Fibroblast of peridontal ligament (primary cell): ENCODE results near the gene DPP6.

ENCODE experiments used
- DNase-seq: peaks from one replicate; pipeline ENCODE4 v3.0.0-alpha.2; 2010; ENCODE audit errors: extremely low read depth

The DPP6 gene

DNA sequence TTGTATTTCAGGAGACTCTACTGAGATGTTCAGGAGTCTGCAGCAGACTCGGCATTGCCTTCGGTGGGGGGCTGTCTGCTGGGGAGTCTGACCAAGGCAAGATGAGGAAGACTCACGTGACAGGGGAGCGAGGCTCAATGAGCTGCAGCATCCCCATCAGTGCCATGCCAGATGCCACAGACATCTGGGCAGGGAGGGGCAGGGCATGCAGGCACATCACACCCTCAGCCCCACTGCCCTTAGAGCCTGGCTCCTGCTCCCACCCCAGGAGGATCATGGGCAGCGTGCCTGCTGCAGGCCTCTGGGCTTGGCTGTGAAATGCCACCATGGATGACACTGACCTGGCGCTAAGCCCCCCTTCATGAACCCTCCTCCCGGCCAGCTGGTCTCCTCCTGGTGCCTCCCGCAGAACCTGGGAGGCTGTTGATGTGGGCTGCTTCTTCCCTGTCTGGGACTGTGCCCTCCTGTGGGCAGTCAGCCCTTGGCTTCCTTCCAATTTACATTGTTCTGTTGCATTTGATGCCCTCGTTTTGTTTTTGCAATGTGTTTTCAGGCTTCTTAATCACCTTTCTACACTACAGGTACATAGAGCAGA, 715.7 kb downstream of the DPP6 start:
- DNase-seq: no peak

GRCh38 chr7:154769001-154769400, 716.8 kb downstream of the DPP6 start:
- no peak for DNase-seq

DNA sequence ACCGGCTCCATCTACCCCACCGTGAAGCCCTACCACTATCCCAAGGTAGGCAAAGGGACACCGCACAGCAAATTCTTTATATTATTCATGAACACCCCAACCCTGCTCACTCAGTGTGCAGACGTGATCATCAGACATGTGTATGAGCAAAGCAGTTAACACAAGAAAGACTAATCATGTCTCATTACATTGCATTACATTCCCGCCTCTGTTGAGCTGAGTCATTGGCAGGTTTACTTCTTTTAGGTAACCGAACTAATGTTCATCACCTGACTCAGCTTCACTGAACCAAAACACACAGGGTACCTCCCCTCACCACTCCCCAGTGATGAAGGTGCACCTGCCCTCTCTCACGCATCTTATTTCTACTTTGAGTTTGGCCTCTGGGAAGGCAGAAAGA, 717.3 kb downstream of the DPP6 start:
- no peak for DNase-seq

DNA sequence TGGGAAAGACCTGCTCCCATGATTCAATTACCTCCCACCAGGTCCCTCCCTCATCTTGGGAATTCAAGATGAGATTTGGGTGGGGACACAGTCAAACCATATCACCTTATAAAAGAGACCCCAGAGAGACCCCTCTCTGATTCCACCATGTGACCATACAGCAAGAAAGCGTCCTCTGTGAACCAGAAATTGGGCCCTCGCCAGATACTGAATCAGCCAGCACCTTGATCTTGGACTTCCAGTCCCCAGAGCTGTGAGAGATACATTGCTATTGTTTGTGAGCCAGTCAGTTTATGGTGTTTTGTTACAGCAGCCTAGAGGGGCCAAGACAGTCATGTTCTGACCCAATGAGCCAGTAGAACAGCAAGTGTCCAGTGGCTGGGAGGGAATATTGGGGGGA, 718.2 kb downstream of the DPP6 start:
- no peak for DNase-seq

GRCh38 chr7:154770962-154771361, 718.8 kb downstream of the DPP6 start:
- DNase-seq: no peak

DNA sequence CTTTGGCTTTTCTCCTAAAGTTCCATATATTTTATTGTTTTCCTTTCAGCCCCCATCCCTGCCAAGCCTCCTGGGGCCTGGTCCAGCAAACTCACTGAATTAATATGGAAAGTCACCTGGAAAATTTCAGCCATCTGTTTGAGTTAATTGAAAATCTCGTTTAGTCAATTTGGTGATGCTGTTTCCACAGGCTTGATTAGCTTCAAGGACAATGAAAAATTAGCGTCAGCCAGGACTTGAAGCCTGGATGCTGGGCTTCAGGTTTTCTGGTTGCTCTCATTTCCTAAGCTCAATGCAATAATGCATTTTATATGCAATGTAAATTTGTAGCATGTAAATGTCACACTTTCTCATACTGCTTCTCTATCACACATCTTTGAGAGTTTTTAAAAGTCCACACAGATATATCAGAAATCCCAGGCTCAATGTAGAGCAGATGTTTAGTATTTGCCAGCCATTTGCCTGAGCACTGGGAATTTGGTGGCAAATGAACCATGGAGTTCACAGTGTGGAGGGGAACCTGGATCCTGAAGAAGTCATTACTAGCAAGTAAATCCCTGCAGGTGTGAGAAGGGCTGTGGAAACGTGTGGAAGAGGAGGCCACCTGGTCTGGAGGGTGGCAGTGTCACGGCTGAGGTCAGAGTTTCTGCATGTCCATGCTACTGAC, 722.2 kb downstream of the DPP6 start:
- no peak for DNase-seq

DNA sequence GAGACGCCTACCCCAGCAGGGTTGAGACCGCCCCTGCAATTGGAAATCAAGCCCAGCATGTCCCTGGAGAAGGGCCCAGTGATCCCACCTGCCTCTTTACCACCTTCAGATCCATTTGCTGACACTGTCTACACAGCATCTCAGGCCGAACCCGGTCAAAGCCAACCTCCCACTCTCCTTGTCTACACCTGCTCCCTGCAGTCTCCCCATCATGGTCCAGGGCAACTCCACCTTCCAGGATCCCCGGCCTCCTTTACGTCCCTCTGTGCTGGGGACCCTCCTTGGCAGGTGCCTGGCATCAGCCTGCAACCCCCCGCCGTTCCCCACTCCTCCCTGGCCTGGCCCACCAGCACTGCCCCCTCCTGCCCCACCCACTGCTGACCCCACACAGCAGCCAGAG, 723.5 kb downstream of the DPP6 start:
- DNase-seq: no peak

GRCh38 chr7:154776350-154776749, 724.2 kb downstream of the DPP6 start:
- no peak for DNase-seq

DNA sequence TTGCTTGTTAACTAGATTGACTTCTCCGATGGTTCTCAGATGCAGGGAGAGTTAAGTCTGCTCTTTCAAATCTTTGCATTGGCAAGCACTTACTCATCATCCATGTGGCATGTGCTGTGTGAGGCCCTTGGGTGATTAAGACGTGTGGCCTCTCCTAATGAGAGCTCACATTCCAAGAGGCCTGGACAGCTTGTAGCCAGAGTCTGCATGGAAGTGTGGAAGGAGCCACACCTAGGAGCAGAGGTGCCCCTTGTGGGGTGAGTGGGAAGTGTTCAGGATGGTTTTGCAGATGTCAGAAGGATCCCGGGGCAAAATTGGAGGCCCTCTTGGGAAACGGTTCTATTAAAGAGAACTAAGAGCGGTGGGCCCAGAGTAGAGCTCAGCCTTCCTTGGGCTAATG, 724.8 kb downstream of the DPP6 start:
- no peak for DNase-seq

GRCh38 chr7:154777489-154777888, 725.3 kb downstream of the DPP6 start:
- DNase-seq: no peak

GRCh38 chr7:154777908-154778307, 725.7 kb downstream of the DPP6 start:
- DNase-seq: no peak

DNA sequence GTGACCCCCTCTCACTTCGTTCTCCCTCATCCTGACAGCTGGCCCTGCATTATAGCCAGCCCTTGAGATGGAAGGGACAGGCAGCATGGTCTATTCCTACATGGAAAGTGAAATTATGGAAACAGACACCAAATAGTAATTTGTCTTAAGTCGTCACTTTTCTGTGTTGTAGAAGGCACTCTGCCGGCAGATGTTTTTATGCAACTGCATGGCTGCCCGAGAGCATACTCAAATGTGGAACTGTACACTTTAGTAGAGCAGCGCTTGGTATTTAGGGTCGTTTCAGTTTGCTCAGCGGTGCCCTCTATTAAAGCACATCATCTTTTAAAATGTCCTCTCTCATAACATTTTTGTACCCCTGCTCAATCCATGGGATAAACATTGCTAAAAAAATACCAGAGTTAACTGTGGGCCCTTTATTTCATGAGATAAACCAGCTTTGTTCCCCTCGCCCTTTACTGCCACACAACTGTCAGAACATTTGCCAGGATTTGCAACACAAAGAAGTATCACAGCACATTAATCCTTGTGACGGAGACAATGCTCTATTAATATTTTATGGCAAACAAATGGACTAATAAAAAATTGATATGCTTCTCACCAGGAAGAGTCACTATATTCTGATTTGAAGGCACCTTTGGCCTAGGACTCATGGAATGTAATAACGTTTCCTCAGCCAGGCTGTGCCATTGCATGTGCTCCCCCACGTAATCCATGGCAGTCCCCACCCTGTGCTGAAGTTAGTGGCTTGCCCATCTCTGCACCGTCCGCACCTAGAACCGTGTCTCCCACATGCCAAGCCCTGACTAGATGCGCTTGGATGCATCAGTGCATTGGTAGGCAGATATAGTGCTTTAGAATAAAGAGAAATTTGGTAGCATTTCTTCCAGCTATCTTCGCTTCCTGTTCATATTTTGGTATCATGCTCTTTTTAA, 729.4 kb downstream of the DPP6 start:
- no peak for DNase-seq

DNA sequence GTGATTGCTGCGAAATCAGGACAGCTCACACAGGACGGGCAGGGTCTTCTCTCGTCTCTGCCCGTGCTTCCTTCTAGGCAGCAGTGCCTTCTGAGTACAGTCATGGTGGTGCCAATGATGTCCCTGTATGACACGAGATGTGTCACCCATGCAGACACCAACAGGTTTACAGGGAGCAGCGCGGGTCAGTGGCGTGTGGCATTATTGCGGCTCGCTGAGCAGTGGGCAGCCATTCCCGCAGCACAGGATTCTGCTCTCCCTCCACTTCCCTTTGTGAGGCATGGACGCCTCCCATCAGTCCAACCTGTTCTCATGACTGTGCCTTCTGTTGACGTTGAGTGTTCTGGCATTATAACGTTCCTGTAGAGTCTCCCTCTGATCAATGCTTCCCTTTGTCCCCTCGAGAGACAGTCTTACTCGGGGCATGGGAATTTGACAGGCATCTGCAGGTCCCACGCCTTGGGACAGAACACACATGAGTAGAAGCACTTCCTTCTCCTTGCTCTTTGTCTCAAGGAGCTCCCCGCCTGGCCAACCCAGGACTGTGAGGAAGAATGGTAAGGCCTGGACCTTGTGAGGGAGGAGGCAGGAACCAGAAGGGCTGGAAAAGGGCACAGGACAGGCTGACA, 731.2 kb downstream of the DPP6 start:
- DNase-seq: no peak

DNA sequence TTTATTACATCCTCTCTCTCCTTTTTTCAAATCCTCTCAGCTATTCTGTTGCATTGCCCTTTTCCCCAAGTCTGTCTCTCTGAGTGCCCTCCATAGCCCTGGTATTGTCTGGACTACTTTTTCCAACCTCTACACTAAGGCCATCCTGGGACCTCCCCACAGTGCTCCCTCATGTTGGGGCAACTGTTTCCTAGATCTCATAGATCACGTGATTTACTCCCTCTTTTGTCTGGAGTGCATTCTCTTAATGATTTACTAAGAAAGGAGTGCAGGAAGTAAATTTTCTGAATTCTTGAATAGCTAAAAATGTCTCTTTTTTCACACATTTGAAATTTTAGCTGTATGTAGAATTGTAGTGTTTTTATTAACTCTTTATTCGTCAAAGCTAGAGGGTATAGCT, 733.7 kb downstream of the DPP6 start:
- no peak for DNase-seq

GRCh38 chr7:154789404-154789803, 737.2 kb downstream of the DPP6 start:
- no peak for DNase-seq

DNA sequence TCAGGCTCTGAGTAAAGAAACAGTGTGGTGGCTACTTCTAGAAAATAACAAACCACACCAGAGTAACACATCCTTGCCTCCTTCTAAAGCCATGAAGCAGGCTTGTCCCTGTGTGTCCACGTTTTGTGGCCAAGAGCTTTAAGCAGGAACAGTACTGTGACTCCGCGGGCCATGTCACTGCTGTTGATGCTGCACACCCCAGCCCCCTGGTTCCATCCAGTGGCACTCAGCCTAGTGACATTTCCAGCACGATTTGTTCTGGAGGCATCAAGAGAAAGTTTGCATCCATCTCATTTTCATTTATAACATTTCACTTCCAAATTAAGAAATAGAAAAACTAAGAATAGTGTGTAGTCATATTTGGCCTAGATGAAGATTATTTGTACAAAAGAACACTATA, 739.4 kb downstream of the DPP6 start:
- no peak for DNase-seq

DNA sequence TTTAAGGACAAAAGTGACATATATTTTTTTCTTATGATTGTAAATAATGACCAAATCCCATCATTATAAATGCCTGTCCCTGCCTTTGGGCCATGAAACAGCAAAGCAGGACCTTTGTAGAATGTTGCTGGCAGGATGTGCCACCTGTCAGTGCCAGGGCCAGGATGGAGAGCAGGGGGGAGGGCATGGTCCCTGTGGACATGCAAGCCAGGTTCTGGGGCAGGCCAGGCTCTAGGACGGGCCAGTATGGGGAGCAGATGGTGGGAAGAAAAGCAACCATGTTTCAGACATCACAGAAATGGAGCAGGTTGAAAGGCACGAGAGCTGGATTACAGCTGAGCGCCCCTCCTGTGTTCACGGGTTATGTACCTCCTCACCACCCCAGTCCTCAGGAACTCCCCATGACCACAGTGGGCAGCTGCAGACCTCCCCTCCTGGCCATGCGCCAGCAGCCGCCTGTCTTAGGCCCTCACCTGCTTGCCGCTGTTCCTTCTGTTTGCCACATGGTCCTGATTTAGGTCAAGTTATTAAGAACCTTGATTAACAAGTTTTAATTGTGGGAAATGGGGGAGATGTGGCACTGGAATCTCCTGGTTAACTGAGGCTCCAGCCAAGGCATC, 740.3 kb downstream of the DPP6 start:
- no peak for DNase-seq

DNA sequence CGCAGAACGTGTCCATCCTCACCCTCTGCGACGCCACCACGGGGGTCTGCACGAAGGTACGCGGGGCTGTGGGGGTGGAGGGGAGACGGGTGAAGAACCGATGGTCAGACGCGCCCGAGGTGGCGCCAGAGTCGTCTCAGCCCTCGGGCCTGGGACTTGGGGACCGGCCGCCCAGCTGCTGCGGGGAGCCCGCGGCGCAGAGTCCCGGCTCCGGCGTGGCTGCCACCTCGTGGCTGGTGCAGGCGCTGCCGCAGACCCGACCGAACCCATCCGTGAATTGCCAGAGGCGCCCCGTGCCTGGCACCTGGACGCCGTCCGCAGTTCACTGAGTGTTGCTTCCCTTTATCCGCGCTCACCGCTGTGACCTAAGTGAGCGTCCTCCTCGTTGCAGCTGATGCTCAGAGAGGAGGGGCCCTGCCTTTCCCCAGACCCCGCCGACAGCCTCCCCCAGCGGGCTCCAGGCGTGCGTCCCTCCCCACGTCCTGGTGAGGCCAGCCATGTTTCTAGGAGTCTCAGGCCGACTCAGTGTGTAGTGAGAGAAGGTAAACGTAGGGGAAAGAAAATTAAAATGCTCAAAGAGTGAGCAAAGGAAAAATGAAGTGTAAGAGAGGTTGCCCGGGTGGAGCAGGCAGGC, 742.1 kb downstream of the DPP6 start:
- no peak for DNase-seq

GRCh38 chr7:154795014-154795413, 742.8 kb downstream of the DPP6 start:
- DNase-seq: no peak

- no peak for DNase-seq
These were observed 743.2 kb downstream of the DPP6 start for GRCh38 chr7:154795437-154795836.

GRCh38 chr7:154804449-154804848, 752.3 kb downstream of the DPP6 start:
- no peak for DNase-seq
